Esophagus (tissue), 2 donors: Measurements from ENCODE around the gene CHERP. TPM values are rescaled to one million over a fixed set of nuclear protein-coding genes. Genes with fewer than 3 reads are reported as not detected.
A peak's percentile ranks its signal among the peaks of the same experiment; 100 is the strongest.

ENCODE experiments used
- H3K27ac ChIP-seq, 2 donors: one replicate each; pipeline ENCODE4 v1.5.1; 2013; ENCODE audit warnings: low read depth in 2 of 2, mild to moderate bottlenecking in 2 of 2, inconsistent platforms in 1 of 2, low read length in 1 of 2, moderate library complexity in 1 of 2
- H3K27me3 ChIP-seq, 2 donors: one replicate each; pipeline ENCODE4 v1.6.1; 2013; ENCODE audit warnings: low read length in 2 of 2, control low read depth in 1 of 2, mild to moderate bottlenecking in 1 of 2; ENCODE audit not compliant: insufficient read depth in 2 of 2, control insufficient read depth in 1 of 2
- H3K36me3 ChIP-seq, 2 donors: one replicate each; pipeline ENCODE4 v1.6.1; 2013; ENCODE audit warnings: low read length in 1 of 2; ENCODE audit not compliant: control insufficient read depth in 2 of 2, insufficient read depth in 2 of 2
- H3K4me1 ChIP-seq, 2 donors: one replicate each; pipeline ENCODE4 v1.6.1; 2013; ENCODE audit warnings: low read length in 1 of 2; ENCODE audit not compliant: control insufficient read depth in 2 of 2, insufficient read depth in 2 of 2
- H3K4me3 ChIP-seq, 2 donors: one replicate each; pipeline ENCODE4 v1.5.1; 2013; ENCODE audit warnings: low read length in 2 of 2, mild to moderate bottlenecking in 2 of 2, low read depth in 1 of 2, moderate library complexity in 1 of 2
- H3K9me3 ChIP-seq, 2 donors: one replicate each; pipeline ENCODE4 v1.6.1; 2013; ENCODE audit warnings: mild to moderate bottlenecking in 2 of 2, low read depth in 1 of 2, low read length in 1 of 2, moderate library complexity in 1 of 2; ENCODE audit not compliant: control insufficient read depth in 2 of 2, insufficient read depth in 1 of 2
- WGBS, 2 donors: extraction: QIAGEN DNeasy Blood & Tissue Kit; methylation state at CpG; one replicate each; pipeline ENCODE4 v1.1.7; 2013; 5-methylcytosine and 5-hydroxymethylcytosine counted together
- polyA plus RNA-seq, 2 donors: library from polyadenylated mRNA; stranded (reverse); fragments of 200-250 nt; gene quantifications; one replicate each; pipeline ENCODE4 v1.2.3, GENCODE V29; 2013
- donor health status: healthy with polysubstance abuse.
- donor health status: Bipolar disorder and iron deficiency.

The CHERP gene
- polyA plus RNA-seq, 2 donors = 15.2 to 20.1 TPM

DNA sequence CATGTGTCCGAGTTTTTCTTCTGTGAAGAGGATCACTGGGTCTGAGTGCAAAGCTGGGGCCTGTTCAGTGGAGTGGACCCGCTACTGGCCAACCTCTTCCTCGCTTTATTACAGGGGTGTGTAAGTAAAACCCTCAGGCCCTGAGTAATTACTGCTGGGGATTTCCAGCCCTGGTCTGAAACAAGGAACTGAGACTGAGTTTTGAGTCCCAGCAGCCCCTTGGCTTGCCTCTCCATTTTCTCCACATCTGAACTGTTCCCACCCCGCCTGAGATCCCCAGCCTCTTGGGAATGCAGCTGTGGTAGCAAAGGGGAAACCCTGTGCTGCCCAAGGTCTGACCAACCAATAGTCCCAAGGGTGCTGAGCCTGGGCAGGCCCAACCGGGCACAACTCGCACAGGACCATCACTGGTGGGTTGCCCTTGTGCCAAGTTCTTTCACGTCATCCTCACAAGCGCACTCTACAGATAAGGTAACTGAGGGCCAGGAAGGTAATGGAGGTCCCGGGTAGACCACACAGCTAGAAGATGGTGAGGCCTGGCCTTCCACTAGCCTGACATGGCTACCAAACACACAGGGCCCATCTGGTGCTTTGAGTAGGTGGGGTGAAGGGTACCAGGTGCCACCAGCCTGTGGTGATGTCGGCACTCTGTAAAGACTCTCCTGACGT is 43.7 kb upstream of the CHERP start:
- H3K4me1 ChIP-seq = peaks cover 25 to 49% of the 10 kb centered on the region in 2 donors
- H3K27ac ChIP-seq = peak overlapping the region; percentile 1 to 63
- no peak overlapping the region for H3K4me3 ChIP-seq
- H3K9me3 ChIP-seq = no peaks in the 10 kb centered on the region
- H3K27me3 ChIP-seq = no peaks in the 10 kb centered on the region
- peaks cover 0 to 7% of the 10 kb centered on the region in 2 donors for H3K36me3 ChIP-seq
- 70 to 71% methylated on average over 11 of the region's 11 CpGs for WGBS, 2 donors

- Histone ChIP-seq H3K4me3 (no peak overlapping the region), H3K36me3 (peaks cover 0 to 7% of the 10 kb centered on the region in 2 donors), H3K27ac (peak overlapping the region; percentile 36 to 63), H3K9me3 (no peaks in the 10 kb centered on the region), H3K27me3 (no peaks in the 10 kb centered on the region), H3K4me1 (peaks cover 25 to 51% of the 10 kb centered on the region in 2 donors)
- 70 to 73% methylated on average over 13 of the region's 13 CpGs for WGBS, 2 donors
Observed at GRCh38 chr19:16585094-16585801, 43.0 kb upstream of the CHERP start.

DNA sequence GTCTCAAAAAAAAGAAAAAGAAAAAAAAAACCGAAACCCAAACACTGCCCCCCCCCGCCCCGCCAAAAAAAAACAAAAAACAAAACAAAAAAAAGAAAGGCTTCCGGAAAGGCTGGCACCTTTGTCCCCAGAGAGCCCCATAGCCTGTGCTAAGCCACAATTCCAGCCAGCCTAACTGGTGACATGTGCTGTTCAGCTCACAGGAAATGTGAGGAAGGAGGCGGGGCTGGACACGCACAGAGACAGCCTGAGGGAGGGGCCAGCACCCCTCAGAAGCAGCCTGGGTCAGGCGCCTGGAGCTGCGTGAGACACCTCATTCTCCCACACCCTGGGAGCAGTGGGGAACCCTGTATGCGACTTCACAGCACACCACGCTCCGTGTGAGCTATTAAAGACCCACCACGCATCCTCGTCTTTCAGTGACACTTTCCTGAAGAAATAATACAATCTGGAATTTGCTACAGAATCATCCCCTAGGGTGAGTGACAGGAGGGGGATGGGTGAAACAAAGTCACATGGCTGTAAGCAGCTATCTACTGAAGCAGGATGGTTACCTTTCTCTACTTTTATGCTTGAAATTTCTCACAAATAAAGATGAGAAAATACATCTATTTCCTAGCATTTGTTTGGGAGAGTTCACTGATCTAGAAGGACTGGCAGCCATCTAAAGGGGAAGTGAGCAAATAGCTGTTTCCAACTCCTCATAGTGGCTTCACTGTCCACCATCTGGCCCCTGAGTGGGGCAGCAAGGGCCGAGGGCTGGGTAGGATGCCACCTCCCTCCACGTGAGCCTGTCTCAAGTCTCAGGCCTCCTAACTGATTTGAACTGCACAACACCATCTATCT is 42.2 kb upstream of the CHERP start:
- Histone ChIP-seq H3K36me3 (peaks cover 0 to 7% of the 10 kb centered on the region in 2 donors), H3K27ac (peak overlapping the region; percentile 36 to 81), H3K27me3 (no peaks in the 10 kb centered on the region), H3K9me3 (no peaks in the 10 kb centered on the region), H3K4me1 (peaks cover 25 to 51% of the 10 kb centered on the region in 2 donors), H3K4me3 (no peak overlapping the region)
- 8% methylated on average over 15 of the region's 15 CpGs for WGBS, 2 donors

- Histone ChIP-seq H3K27ac (peak overlapping the region in 1 of 2 donors; percentile 0), H3K36me3 (peaks cover 0 to 18% of the 10 kb centered on the region in 2 donors), H3K9me3 (no peaks in the 10 kb centered on the region), H3K27me3 (no peaks in the 10 kb centered on the region), H3K4me3 (no peak overlapping the region), H3K4me1 (peaks cover 22 to 35% of the 10 kb centered on the region in 2 donors)
- WGBS, 2 donors = 86 to 88% methylated on average over 10 of the region's 10 CpGs
Observed at GRCh38 chr19:16582486-16583261, 40.4 kb upstream of the CHERP start.

DNA sequence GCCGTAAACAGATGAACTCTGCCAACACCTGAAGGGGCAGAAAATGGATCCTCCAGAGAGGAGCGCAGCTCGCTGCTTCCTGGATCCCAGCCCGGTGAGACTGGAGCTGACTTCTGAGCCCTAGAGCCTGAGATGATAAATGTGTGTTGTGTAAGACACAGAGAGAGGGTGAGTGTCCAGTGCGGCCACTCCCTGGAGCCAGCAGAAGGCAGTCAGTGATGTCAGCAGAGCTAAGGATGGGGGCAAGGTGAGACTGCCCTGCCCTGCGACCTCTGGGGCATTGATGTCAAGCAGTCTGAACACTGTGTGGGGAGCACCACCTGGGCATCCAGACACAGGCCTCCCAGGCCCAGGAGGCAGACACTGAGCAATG is 39.7 kb upstream of the CHERP start:
- Histone ChIP-seq H3K27ac (peak overlapping the region in 1 of 2 donors; percentile 45), H3K36me3 (peaks cover 0 to 25% of the 10 kb centered on the region in 2 donors), H3K4me1 (peaks cover 16 to 28% of the 10 kb centered on the region in 2 donors), H3K9me3 (no peaks in the 10 kb centered on the region), H3K27me3 (no peaks in the 10 kb centered on the region), H3K4me3 (no peak overlapping the region)
- 86 to 87% methylated on average over 6 of the region's 6 CpGs for WGBS, 2 donors

DNA sequence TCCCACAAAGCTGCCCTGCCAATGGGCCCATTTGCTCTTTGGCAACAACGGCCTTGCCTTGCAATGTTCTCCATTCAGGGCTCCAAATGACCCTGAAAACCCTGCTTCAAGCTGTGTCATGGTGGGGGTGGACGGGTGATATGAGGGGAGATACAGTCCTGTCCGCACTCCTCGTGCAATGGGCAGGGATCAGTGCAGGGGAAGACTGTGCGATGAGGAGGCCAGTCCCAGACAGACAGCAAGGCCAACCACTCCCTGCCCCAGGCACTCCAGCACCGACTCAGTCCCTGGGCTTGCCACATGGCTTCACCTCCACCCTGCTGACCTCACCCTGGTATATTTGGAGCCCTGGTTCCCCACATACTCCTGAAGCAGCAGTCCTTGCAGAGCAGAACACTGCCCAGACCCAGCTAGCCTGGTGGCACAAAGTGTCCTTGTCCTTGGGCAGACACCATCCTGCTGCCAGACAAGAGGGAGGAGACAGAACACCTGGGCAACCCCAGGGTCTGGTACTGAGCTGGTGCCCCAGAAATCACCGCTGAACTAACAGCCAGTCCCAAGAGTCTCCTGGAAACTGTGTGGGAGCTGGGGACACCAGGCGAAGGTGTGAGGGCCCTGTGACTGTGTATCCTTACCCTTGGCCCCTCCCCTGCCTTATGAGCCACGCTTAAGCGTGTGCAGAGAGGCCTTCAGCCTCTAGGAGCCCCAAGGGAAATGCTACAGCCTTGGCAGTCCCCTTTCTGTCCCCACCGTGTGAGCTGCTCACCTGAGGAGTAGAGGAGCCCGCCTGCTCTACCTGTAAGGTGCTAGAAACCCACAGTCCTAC is 39.1 kb upstream of the CHERP start:
- WGBS, 2 donors = 69 to 76% methylated on average over 12 of the region's 12 CpGs
- Histone ChIP-seq H3K27ac (peak overlapping the region in 1 of 2 donors; percentile 45), H3K4me1 (peaks cover 13 to 24% of the 10 kb centered on the region in 2 donors), H3K9me3 (no peaks in the 10 kb centered on the region), H3K4me3 (no peak overlapping the region), H3K36me3 (peaks cover 2 to 31% of the 10 kb centered on the region in 2 donors), H3K27me3 (no peaks in the 10 kb centered on the region)

DNA sequence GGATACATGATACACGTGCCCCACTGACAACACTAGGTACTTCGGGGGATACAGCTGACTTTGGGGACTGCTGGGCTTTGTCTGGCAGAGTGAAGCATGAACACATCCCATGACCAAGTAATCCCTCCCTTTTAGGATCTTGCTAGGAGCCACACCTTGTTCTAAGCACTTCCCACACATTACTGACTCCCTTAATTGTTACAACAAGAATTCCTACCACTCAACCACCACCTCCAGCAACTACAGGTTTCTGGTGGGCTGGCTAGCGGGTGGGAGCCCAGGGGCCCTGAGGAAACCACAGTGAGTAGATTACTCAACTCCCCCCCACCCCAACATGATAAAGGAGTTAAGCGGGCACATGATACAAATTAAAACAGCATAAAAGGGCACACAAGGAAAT is 37.1 kb upstream of the CHERP start:
- Histone ChIP-seq H3K36me3 (peaks cover 4 to 39% of the 10 kb centered on the region in 2 donors), H3K4me3 (no peak overlapping the region), H3K27me3 (no peaks in the 10 kb centered on the region), H3K27ac (peak overlapping the region in 1 of 2 donors; percentile 51), H3K4me1 (peaks cover 13 to 19% of the 10 kb centered on the region in 2 donors), H3K9me3 (no peaks in the 10 kb centered on the region)
- WGBS, 2 donors = 74 to 77% methylated on average over 4 of the region's 4 CpGs

DNA sequence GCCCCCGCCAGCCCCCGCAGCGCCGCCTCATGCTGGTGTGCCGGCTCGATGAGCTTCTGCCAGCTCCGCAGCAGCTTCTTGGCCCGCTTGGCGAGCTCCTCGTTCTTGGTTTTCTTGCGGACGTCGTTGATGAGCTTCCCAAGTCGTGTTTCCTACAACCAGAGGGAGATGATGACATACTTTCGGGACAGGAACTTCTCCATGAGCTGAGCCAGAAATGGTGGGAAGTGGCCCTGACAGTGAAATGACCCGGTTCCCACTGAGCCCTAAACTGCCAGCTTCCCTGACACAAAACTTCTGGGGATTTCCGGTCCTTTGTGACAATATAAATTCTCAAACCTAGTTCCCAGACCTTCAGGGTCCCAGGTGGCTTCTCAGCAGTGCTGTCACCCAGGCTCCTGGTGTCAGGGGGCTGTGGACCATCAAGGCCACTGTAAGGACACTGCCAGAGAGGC is 35.3 kb upstream of the CHERP start:
- Histone ChIP-seq H3K9me3 (no peaks in the 10 kb centered on the region), H3K27ac (no peak overlapping the region), H3K36me3 (peaks cover 4 to 39% of the 10 kb centered on the region in 2 donors), H3K4me3 (no peak overlapping the region), H3K27me3 (no peaks in the 10 kb centered on the region), H3K4me1 (peaks cover 9 to 13% of the 10 kb centered on the region in 2 donors)
- 82 to 86% methylated on average over 17 of the region's 17 CpGs for WGBS, 2 donors
